ENCODE results near the gene TICRR.

GRCh38 chr15:89649716-89650115 lies 74.4 kb downstream of the TICRR start:
- TF ChIP-seq FOXM1 (IDR thresholded peaks at IDR 0.05; ENCODE audit: borderline replicate concordance), result no peak
- TF ChIP-seq NFRKB (IDR thresholded peaks at IDR 0.05), result no peak
- TF ChIP-seq BHLHE40 (IDR thresholded peaks at IDR 0.05; ENCODE audit: borderline replicate concordance), result no peak
- TF ChIP-seq ELF4 (IDR thresholded peaks at IDR 0.05), result no peak
- no peak for TF ChIP-seq SP1 (IDR thresholded peaks at IDR 0.05)
- no peak for TF ChIP-seq ZNF384 (IDR thresholded peaks at IDR 0.05)
- no peak for TF ChIP-seq HDGF (IDR thresholded peaks at IDR 0.05; ENCODE audit: borderline replicate concordance)
- no peak for TF ChIP-seq CTBP1 (IDR thresholded peaks at IDR 0.05; ENCODE audit: borderline replicate concordance)
